GM12878 (cell line): ENCODE results near the gene RANBP1. TPM values are rescaled to one million over a fixed set of nuclear protein-coding genes. Genes with fewer than 3 reads are reported as not detected.

Experiments used
- ATAC-seq: fragments of 200-7000 bp; cut with Tn5 transposase; 3 replicates; pipeline ENCODE4 v1.9.1; 2020; ENCODE audit warnings: mild to moderate bottlenecking, moderate library complexity
- BruUV-seq: library from RNA; stranded (reverse); fragments of 400-500 nt; replicated peaks from 2 replicates; lab custom pipeline; 2021; lab: Mats Ljungman, UMichigan
- CTCF ChIA-PET: fragments of 300-600 bp; sonication (Branson Sonifier 250); formaldehyde crosslinking; extraction: SDS; loops from one replicate; lab custom pipeline; 2021; ENCODE audit warnings: inconsistent platforms; lab: Yijun Ruan, JAX
- POLR2A ChIA-PET: fragments of 350-600 bp; formaldehyde crosslinking; extraction: SDS; loops from one replicate; lab custom pipeline; 2021; ENCODE audit warnings: inconsistent platforms; lab: Charles Lee
- RAD21 ChIA-PET: fragments of 300-600 bp; sonication (Branson Sonifier 250); formaldehyde crosslinking; loops from one replicate; lab custom pipeline; 2023; ENCODE audit warnings: antibody characterized with exemption; ENCODE audit not compliant: unreplicated experiment; lab: Charles Lee
- SMC1A ChIA-PET: fragments of 300-600 bp; sonication (Branson Sonifier 250); formaldehyde crosslinking; loops from one replicate; lab custom pipeline; 2023; ENCODE audit not compliant: unreplicated experiment, uncharacterized antibody; lab: Charles Lee
- DNase-seq: peaks from one replicate; pipeline ENCODE4 v3.0.0-alpha.2; 2011; ENCODE audit warnings: low read depth, low spot score
- FAIRE-seq: peaks from 3 replicates; lab custom pipeline; 2011; peaks lifted over from hg19 to GRCh38; lab: Jason Lieb, UNC
- H2AFZ ChIP-seq: 2 replicates; pipeline ENCODE4 v1.6.0; 2011; ENCODE audit warnings: low read depth, low read length, control low read depth; ENCODE audit not compliant: control insufficient read depth
- H3K27ac ChIP-seq: 2 replicates; pipeline ENCODE4 v1.5.1; 2011; ENCODE audit warnings: control low read depth; ENCODE audit not compliant: control insufficient read depth, insufficient read depth
- H3K27me3 ChIP-seq, 2 experiments: replicated peaks in 1 of 2; 2 replicates each; pipeline versions ENCODE4 v1.6.0 to v1.6.1; 2011; ENCODE audit warnings: low read length in 1 of 2; ENCODE audit not compliant: control insufficient read depth in 2 of 2, insufficient read depth in 2 of 2
- H3K36me3 ChIP-seq, 2 experiments: 2 replicates each; pipeline ENCODE4 v1.5.1; 2011; ENCODE audit warnings: low read length in 1 of 2; ENCODE audit not compliant: control insufficient read depth in 2 of 2, insufficient read depth in 2 of 2
- H3K4me1 ChIP-seq: 2 replicates; pipeline ENCODE4 v1.6.1; 2011; ENCODE audit warnings: mild to moderate bottlenecking, low read length, moderate library complexity, mixed read lengths; ENCODE audit not compliant: control insufficient read depth, insufficient read depth
- H3K4me2 ChIP-seq: 2 replicates; pipeline ENCODE4 v1.6.0; 2011; ENCODE audit warnings: control low read depth; ENCODE audit not compliant: control insufficient read depth, insufficient read depth
- H3K4me3 ChIP-seq: fragments of 200-600 bp; sonication (generic); 2 replicates; pipeline ENCODE4 v1.5.1; 2016
- H3K79me2 ChIP-seq: 2 replicates; pipeline ENCODE4 v1.6.0; 2011; ENCODE audit warnings: low read length; ENCODE audit not compliant: control insufficient read depth, insufficient read depth
- H3K9ac ChIP-seq: 2 replicates; pipeline ENCODE4 v1.8.0; 2011; ENCODE audit warnings: low read length, control low read depth, mixed read lengths; ENCODE audit not compliant: control insufficient read depth, insufficient read depth
- H3K9me3 ChIP-seq: replicated peaks from 3 replicates; pipeline ENCODE4 v1.5.1; 2011; ENCODE audit warnings: mild to moderate bottlenecking, low read length; ENCODE audit not compliant: control insufficient read depth, insufficient read depth
- H4K20me1 ChIP-seq: 2 replicates; pipeline ENCODE4 v1.6.0; 2011; ENCODE audit not compliant: control insufficient read depth, insufficient read depth
- CBX3 ChIP-seq: fragments of 200-600 bp; sonication (generic); IDR thresholded peaks from 2 replicates; pipeline ENCODE4 v1.6.1; 2016; ENCODE audit warnings: low read depth, borderline replicate concordance
- CHD2 ChIP-seq: IDR thresholded peaks from 2 replicates; pipeline ENCODE4 v1.6.1; 2011; ENCODE audit warnings: low read depth, low read length, improper control_type of control experiment, borderline replicate concordance
- IRF3 ChIP-seq: fragments of 450-650 bp; IDR thresholded peaks from 2 replicates; pipeline ENCODE4 v1.6.1; 2014; ENCODE audit warnings: mild to moderate bottlenecking
- JUNB ChIP-seq: IDR thresholded peaks from 2 replicates; pipeline ENCODE4 v1.6.1; 2016; ENCODE audit warnings: antibody characterized with exemption, mild to moderate bottlenecking
- MEF2B ChIP-seq: fragments of 450-650 bp; IDR thresholded peaks from 2 replicates; pipeline ENCODE4 v1.6.1; 2018; ENCODE audit warnings: mild to moderate bottlenecking, moderate library complexity; ENCODE audit not compliant: partially characterized antibody, poor library complexity, severe bottlenecking
- NFYB ChIP-seq: IDR thresholded peaks from 2 replicates; pipeline ENCODE4 v1.6.1; 2011; ENCODE audit warnings: low read depth, mild to moderate bottlenecking, low read length, improper control_type of control experiment, moderate library complexity; ENCODE audit not compliant: insufficient read depth
- PAX8 ChIP-seq: fragments of 450-650 bp; IDR thresholded peaks from 2 replicates; pipeline ENCODE4 v1.6.1; 2017; ENCODE audit warnings: mild to moderate bottlenecking, moderate library complexity
- ZNF207 ChIP-seq: fragments of 450-650 bp; IDR thresholded peaks from 2 replicates; pipeline ENCODE4 v1.6.1; 2014; ENCODE audit warnings: antibody characterized with exemption, mild to moderate bottlenecking, borderline replicate concordance
- ZNF274 ChIP-seq: IDR thresholded peaks from one replicate; pipeline ENCODE4 v1.8.0; 2011; ENCODE audit not compliant: insufficient read length, insufficient read depth
- WGBS: methylation state at CpG from one replicate; pipeline ENCODE4 v1.1.6; 2016; ENCODE audit warnings: low lambda C conversion rate; ENCODE audit not compliant: insufficient replicate concordance, insufficient coverage; ENCODE audit errors: missing lambda C conversion rate; 5-methylcytosine and 5-hydroxymethylcytosine counted together
- in situ Hi-C: fragments of 300-500 bp; cut with MboI; formaldehyde crosslinking; loops from 9 replicates; pipeline ENCODE4 v1.14.3; 2018; ENCODE audit warnings: mixed read lengths
- intact Hi-C: fragments of 100-400 bp; cut with micrococcal nuclease; formaldehyde crosslinking; loops from one replicate; pipeline ENCODE4 v1.14.2; 2022; ENCODE audit not compliant: unreplicated experiment
- polyA plus RNA-seq, 11 experiments: library from polyadenylated mRNA; depleted of rRNA in 4 of 11; unstranded in 6 of 11; stranded (reverse) in 5 of 11; fragments of >200 nt; fragmentation: Nextera tagmentation in 4 of 11; fragmentation: Illumina TruSeq in 1 of 11; extraction: Ambion mirVana in 4 of 11; extraction: Trizol in 1 of 11; gene quantifications; 1 replicate in 1 of 11; 2 replicates in 10 of 11; pipeline versions ENCODE4 v1.2.1 to v1.2.3, GENCODE V29; 2011 to 2016; ENCODE audit warnings: inconsistent platforms in 2 of 11, missing spikeins in 2 of 11, low read depth in 1 of 11
- total RNA-seq, 4 experiments: library from RNA; depleted of rRNA in 3 of 4; stranded (reverse); fragments of >200 nt in 3 of 4; fragmentation: Illumina TruSeq in 1 of 4; extraction: Trizol in 1 of 4; gene quantifications; 2 replicates each; pipeline versions ENCODE4 v1.2.1 to v1.2.3, GENCODE V29; 2013 to 2021

The RANBP1 gene
- total and polyA plus RNA-seq, 10 of the 15 experiments (the other 5 are each of a cell fraction or from before 2014, with no cell fraction given) = 55.3 to 808 (median 394) TPM

GRCh38 chr22:20157430-20158183, 41.7 kb downstream of the RANBP1 start:
- WGBS = 21% methylated on average over 15 of the region's 15 CpGs
- RAD21 ChIA-PET = interaction anchor here (0.8 to 1.3 kb wide), 6 partner anchors 11 to 129 kb away, joined by 3 to 21 read pairs (median 4); no protein-coding TSS in a partner anchor
- no peak overlapping the region for H3K27ac ChIP-seq
- H3K9ac ChIP-seq = no peak overlapping the region
- H3K4me1 ChIP-seq = no peaks in the 10 kb centered on the region
- POLR2A ChIA-PET = no interaction called here
- no peak for FAIRE-seq
- TF ChIP-seq CHD2 = no peak
- no peak for TF ChIP-seq IRF3
- no peak for TF ChIP-seq CBX3
- no peak for TF ChIP-seq MEF2B
- TF ChIP-seq NFYB = no peak
- TF ChIP-seq ZNF274 = no peak
- TF ChIP-seq ZNF207 = no peak
- TF ChIP-seq PAX8 = no peak
- TF ChIP-seq JUNB = no peak
- TF ChIP-seq, all 136 proteins: peak for 0
- in situ Hi-C loops (loop anchor here (10.0 kb wide), 2 partner anchors 107 to 137 kb away; partner anchors contain the start of gene RTN4R), intact Hi-C loops (loop anchor here (1.0 to 5.0 kb wide), 5 partner anchors 80 to 340 kb away; partner anchors contain the start of genes KLHL22 and RTN4R)
- ATAC-seq = no peak
- H3K27me3 ChIP-seq = peaks cover 1 to 2% of the 10 kb centered on the region in 2 experiments; a peak in 3 of 4 replicates
- no peaks in the 10 kb centered on the region for H3K79me2 ChIP-seq
- no peaks in the 10 kb centered on the region for H4K20me1 ChIP-seq
- H3K36me3 ChIP-seq = no peaks in the 10 kb centered on the region
- no peak overlapping the region for H3K4me2 ChIP-seq
- SMC1A ChIA-PET = interaction anchor here (0.9 to 1.1 kb wide), 2 partner anchors 129 to 299 kb away, joined by 3 read pairs; no protein-coding TSS in a partner anchor
- H3K9me3 ChIP-seq = no peaks in the 10 kb centered on the region
- no peak for DNase-seq
- no peak overlapping the region for H2AFZ ChIP-seq
- CTCF ChIA-PET = interaction anchor here (0.7 to 2.5 kb wide), 18 partner anchors 9 to 186 kb away, joined by 3 to 29 read pairs (median 3); no protein-coding TSS in a partner anchor
- BruUV-seq = no TSS peak
- no peak overlapping the region for H3K4me3 ChIP-seq
